Osteoblast (primary cell): ENCODE results near the gene NOXA1. TPM values are rescaled to one million over a fixed set of nuclear protein-coding genes. Genes with fewer than 3 reads are reported as not detected.

Experiments used
- DNase-seq: peaks from one replicate; pipeline ENCODE4 v3.0.0; 2011; ENCODE audit warnings: low spot score, mixed read lengths; ENCODE audit not compliant: insufficient read length; ENCODE audit errors: missing footprints
- H2AFZ ChIP-seq: 2 replicates; pipeline ENCODE4 v1.6.0; 2011; ENCODE audit warnings: mild to moderate bottlenecking, low read length
- H3K27ac ChIP-seq: 2 replicates; pipeline ENCODE4 v1.5.1; 2011; ENCODE audit warnings: mild to moderate bottlenecking, low read depth, low read length, moderate library complexity
- H3K27me3 ChIP-seq: 2 replicates; pipeline ENCODE4 v1.6.0; 2012; ENCODE audit warnings: mild to moderate bottlenecking, control low read depth, inconsistent platforms, low read length, moderate library complexity; ENCODE audit not compliant: insufficient read depth
- H3K36me3 ChIP-seq: 2 replicates; pipeline ENCODE4 v1.5.1; 2011; ENCODE audit warnings: mild to moderate bottlenecking, low read length, control low read depth, moderate library complexity; ENCODE audit not compliant: insufficient read depth
- H3K4me1 ChIP-seq: 2 replicates; pipeline ENCODE4 v1.5.1; 2011; ENCODE audit warnings: mild to moderate bottlenecking, low read length, control low read depth, moderate library complexity; ENCODE audit not compliant: insufficient read depth
- H3K4me2 ChIP-seq: 2 replicates; pipeline ENCODE4 v1.6.0; 2011; ENCODE audit warnings: mild to moderate bottlenecking, low read length; ENCODE audit not compliant: insufficient read depth
- H3K4me3 ChIP-seq: fragments of 200-600 bp; sonication (generic); 3 replicates; pipeline ENCODE4 v1.5.1; 2012; ENCODE audit warnings: mild to moderate bottlenecking, low read length, inconsistent platforms; ENCODE audit not compliant: insufficient read depth
- H3K79me2 ChIP-seq: 2 replicates; pipeline ENCODE4 v1.6.0; 2012; ENCODE audit warnings: mild to moderate bottlenecking, low read length, control low read depth, inconsistent platforms; ENCODE audit not compliant: insufficient read depth
- H3K9me3 ChIP-seq: 2 replicates; pipeline ENCODE4 v1.5.1; 2011; ENCODE audit warnings: low read depth, low read length, control low read depth
- H4K20me1 ChIP-seq: 2 replicates; pipeline ENCODE4 v1.6.0; 2012; ENCODE audit warnings: mild to moderate bottlenecking, low read length, control low read depth; ENCODE audit not compliant: insufficient read depth
- CTCF ChIP-seq: IDR thresholded peaks from 2 replicates; pipeline ENCODE4 v1.5.1; 2011; ENCODE audit warnings: mild to moderate bottlenecking, low read depth, low read length, moderate library complexity; ENCODE audit errors: extremely low read depth
- total RNA-seq: library from RNA; depleted of rRNA; stranded (reverse); fragments of >200 nt; gene quantifications from 2 replicates; pipeline ENCODE4 v1.2.3, GENCODE V29; 2012

NOXA1 gene
- total RNA-seq, 1 donor, result 0.36 TPM

- TF ChIP-seq CTCF, result no peak
- H3K36me3 ChIP-seq, result no peaks in the 10 kb centered on the region
- H3K9me3 ChIP-seq, result no peaks in the 10 kb centered on the region
- H3K4me1 ChIP-seq, result peaks cover 8% of the 10 kb centered on the region
- H2AFZ ChIP-seq, result no peak overlapping the region
- no peak overlapping the region for H3K4me3 ChIP-seq
- no peaks in the 10 kb centered on the region for H4K20me1 ChIP-seq
- H3K27ac ChIP-seq, result no peak overlapping the region
- no peak overlapping the region for H3K4me2 ChIP-seq
- no peak for DNase-seq
- H3K79me2 ChIP-seq, result no peaks in the 10 kb centered on the region
- peaks cover 12% of the 10 kb centered on the region for H3K27me3 ChIP-seq
Measured at GRCh38 chr9:137439158-137439714, 16.0 kb downstream of the NOXA1 start.

- no peak for TF ChIP-seq CTCF
- no peaks in the 10 kb centered on the region for H3K9me3 ChIP-seq
- H3K36me3 ChIP-seq, result no peaks in the 10 kb centered on the region
- no peaks in the 10 kb centered on the region for H4K20me1 ChIP-seq
- peaks cover under 1% of the 10 kb centered on the region for H3K4me1 ChIP-seq
- no peak within 1 kb of the TSS for H3K27ac ChIP-seq
- no peak for DNase-seq
- peak within 1 kb of the TSS; percentile 43 for H3K4me3 ChIP-seq
- no peak within 1 kb of the TSS for H2AFZ ChIP-seq
- H3K79me2 ChIP-seq, result no peaks in the 10 kb centered on the region
- peaks cover 12% of the 10 kb centered on the region for H3K27me3 ChIP-seq
- H3K4me2 ChIP-seq, result peak within 1 kb of the TSS; percentile 43
Measured at GRCh38 chr9:137441289-137441934, 18.2 kb downstream of the NOXA1 start, which contains the start of gene ENTPD8. TSS of gene ENTPD8 (minus strand) at chr9:137441357. CDS start at chr9:137438285, 3,072 bp downstream.

- DNase-seq, result no peak
- Histone ChIP-seq H3K27ac (no peak overlapping the region), H2AFZ (no peak overlapping the region), H3K79me2 (no peaks in the 10 kb centered on the region), H3K4me3 (no peak overlapping the region), H3K4me1 (no peaks in the 10 kb centered on the region), H4K20me1 (no peaks in the 10 kb centered on the region), H3K4me2 (no peak overlapping the region), H3K36me3 (no peaks in the 10 kb centered on the region), H3K9me3 (no peaks in the 10 kb centered on the region), H3K27me3 (peaks cover 12% of the 10 kb centered on the region)
- TF ChIP-seq CTCF, result no peak
Measured at GRCh38 chr9:137441935-137442321, 18.7 kb downstream of the NOXA1 start.

- Histone ChIP-seq H3K4me3 (no peak overlapping the region), H3K27me3 (peaks cover 12% of the 10 kb centered on the region), H3K27ac (no peak overlapping the region), H3K4me1 (no peaks in the 10 kb centered on the region), H3K36me3 (no peaks in the 10 kb centered on the region), H3K4me2 (no peak overlapping the region), H3K9me3 (no peaks in the 10 kb centered on the region), H4K20me1 (no peaks in the 10 kb centered on the region), H3K79me2 (no peaks in the 10 kb centered on the region), H2AFZ (no peak overlapping the region)
- no peak for DNase-seq
- TF ChIP-seq CTCF, result no peak
Measured at GRCh38 chr9:137444106-137444790, 21.1 kb downstream of the NOXA1 start.
